Dendritic cell treated with granulocyte-macrophage colony-stimulating factor and Interleukin-4, amounts not matched to agents 40 ng/mL and 50 ng/mL, for 4 days (primary cell): ENCODE data around the gene NELL1.
"Not testable (repeated sequence)": the region's sequence is repeated elsewhere in the genome, so short reads cannot be mapped to it uniquely, and the experiment has no call there.

ENCODE experiments used
- H3K27ac Mint-ChIP-seq: one replicate; pipeline ENCODE4 v1.8.0; 2022; ENCODE audit warnings: mild to moderate bottlenecking, mixed read lengths
- H3K27me3 Mint-ChIP-seq: one replicate; pipeline ENCODE4 v1.8.0; 2022; ENCODE audit warnings: mild to moderate bottlenecking, mixed read lengths
- H3K36me3 Mint-ChIP-seq: one replicate; pipeline ENCODE4 v1.8.0; 2022; ENCODE audit warnings: low read depth, mixed read lengths
- H3K4me1 Mint-ChIP-seq: one replicate; pipeline ENCODE4 v1.8.0; 2022; ENCODE audit warnings: low read depth, mixed read lengths
- H3K4me3 Mint-ChIP-seq: one replicate; pipeline ENCODE4 v1.8.0; 2022; ENCODE audit warnings: mild to moderate bottlenecking, moderate library complexity, mixed read lengths
- H3K9me3 Mint-ChIP-seq: one replicate; pipeline ENCODE4 v1.8.0; 2022; ENCODE audit warnings: mixed read lengths
- intact Hi-C: fragments of 100-400 bp; cut with micrococcal nuclease; formaldehyde crosslinking; loops from one replicate; pipeline ENCODE4 v1.15.0; 2022

Gene NELL1

GRCh38 chr11:21257461-21257860 lies 588.1 kb downstream of the NELL1 start:
- intact Hi-C loops: no loop called here

GRCh38 chr11:21258414-21258813 lies 589.0 kb downstream of the NELL1 start:
- Mint-ChIP-seq H3K4me1 (no peaks in the 10 kb centered on the region), H3K27ac (no peak overlapping the region), H3K9me3 (peaks cover 14% of the 10 kb centered on the region), H3K36me3 (no peaks in the 10 kb centered on the region), H3K27me3 (no peaks in the 10 kb centered on the region), H3K4me3 (no peak overlapping the region)
- intact Hi-C loops: no loop called here

More at GRCh38 chr11:21257461-21257860, 588.1 kb downstream of the NELL1 start:
- no peak overlapping the region for H3K27ac Mint-ChIP-seq
- H3K4me1 Mint-ChIP-seq: no peaks in the 10 kb centered on the region
- H3K36me3 Mint-ChIP-seq: no peaks in the 10 kb centered on the region
- H3K4me3 Mint-ChIP-seq: no peak overlapping the region
- H3K9me3 Mint-ChIP-seq: peaks cover 14% of the 10 kb centered on the region
- no peaks in the 10 kb centered on the region for H3K27me3 Mint-ChIP-seq

- H3K27me3 Mint-ChIP-seq: no peaks in the 10 kb centered on the region
- H3K4me1 Mint-ChIP-seq: no peaks in the 10 kb centered on the region
- intact Hi-C loops: no loop called here
- H3K9me3 Mint-ChIP-seq: peaks cover 14% of the 10 kb centered on the region
- H3K36me3 Mint-ChIP-seq: no peaks in the 10 kb centered on the region
- H3K4me3 Mint-ChIP-seq: no peak overlapping the region
- H3K27ac Mint-ChIP-seq: no peak overlapping the region
Observed at GRCh38 chr11:21260101-21260500, 590.7 kb downstream of the NELL1 start.

GRCh38 chr11:21262992-21263391 lies 593.6 kb downstream of the NELL1 start:
- H3K36me3 Mint-ChIP-seq: no peaks in the 10 kb centered on the region

GRCh38 chr11:21264125-21264524 lies 594.7 kb downstream of the NELL1 start:
- no peak overlapping the region for H3K4me3 Mint-ChIP-seq
- intact Hi-C loops: no loop called here
- no peaks in the 10 kb centered on the region for H3K9me3 Mint-ChIP-seq
- H3K36me3 Mint-ChIP-seq: no peaks in the 10 kb centered on the region
- H3K27me3 Mint-ChIP-seq: no peaks in the 10 kb centered on the region
- no peaks in the 10 kb centered on the region for H3K4me1 Mint-ChIP-seq
- H3K27ac Mint-ChIP-seq: no peak overlapping the region

More at GRCh38 chr11:21262992-21263391, 593.6 kb downstream of the NELL1 start:
- Mint-ChIP-seq H3K27me3 (no peaks in the 10 kb centered on the region), H3K4me3 (no peak overlapping the region), H3K4me1 (no peaks in the 10 kb centered on the region), H3K27ac (no peak overlapping the region), H3K9me3 (no peaks in the 10 kb centered on the region)
- intact Hi-C loops: no loop called here

- Mint-ChIP-seq H3K4me3 (no peak overlapping the region), H3K4me1 (no peaks in the 10 kb centered on the region), H3K27me3 (no peaks in the 10 kb centered on the region), H3K36me3 (no peaks in the 10 kb centered on the region), H3K9me3 (peaks cover 15% of the 10 kb centered on the region), H3K27ac (no peak overlapping the region)
- intact Hi-C loops: no loop called here
Observed at GRCh38 chr11:21268036-21268435, 598.6 kb downstream of the NELL1 start.

- H3K4me1 Mint-ChIP-seq, intact Hi-C loops, H3K36me3 Mint-ChIP-seq, H3K27ac Mint-ChIP-seq, H3K27me3 Mint-ChIP-seq, H3K4me3 Mint-ChIP-seq: not testable (repeated sequence)
- H3K9me3 Mint-ChIP-seq: peaks cover 31% of the 10 kb centered on the region
Observed at GRCh38 chr11:21272139-21272538, 602.8 kb downstream of the NELL1 start.

- H3K4me1 Mint-ChIP-seq: no peaks in the 10 kb centered on the region
- H3K9me3 Mint-ChIP-seq: peaks cover 19% of the 10 kb centered on the region
- H3K4me3 Mint-ChIP-seq: no peak overlapping the region
- no peaks in the 10 kb centered on the region for H3K36me3 Mint-ChIP-seq
- no peaks in the 10 kb centered on the region for H3K27me3 Mint-ChIP-seq
- no peak overlapping the region for H3K27ac Mint-ChIP-seq
- intact Hi-C loops: no loop called here
Observed at GRCh38 chr11:21278840-21279239, 609.5 kb downstream of the NELL1 start.

GRCh38 chr11:21285104-21285503 lies 615.7 kb downstream of the NELL1 start:
- peaks cover 36% of the 10 kb centered on the region for H3K9me3 Mint-ChIP-seq
- no peak overlapping the region for H3K4me3 Mint-ChIP-seq
- H3K4me1 Mint-ChIP-seq: no peaks in the 10 kb centered on the region
- no peaks in the 10 kb centered on the region for H3K36me3 Mint-ChIP-seq
- intact Hi-C loops: no loop called here
- no peak overlapping the region for H3K27ac Mint-ChIP-seq
- no peaks in the 10 kb centered on the region for H3K27me3 Mint-ChIP-seq

- intact Hi-C loops: no loop called here
- H3K36me3 Mint-ChIP-seq: no peaks in the 10 kb centered on the region
- H3K9me3 Mint-ChIP-seq: peaks cover 60% of the 10 kb centered on the region
- no peak overlapping the region for H3K27ac Mint-ChIP-seq
- H3K4me3 Mint-ChIP-seq: no peak overlapping the region
- no peaks in the 10 kb centered on the region for H3K4me1 Mint-ChIP-seq
- no peaks in the 10 kb centered on the region for H3K27me3 Mint-ChIP-seq
Observed at GRCh38 chr11:21289686-21290085, 620.3 kb downstream of the NELL1 start.

GRCh38 chr11:21295508-21295907 lies 626.1 kb downstream of the NELL1 start:
- intact Hi-C loops: no loop called here
- no peaks in the 10 kb centered on the region for H3K27me3 Mint-ChIP-seq
- no peak overlapping the region for H3K27ac Mint-ChIP-seq
- H3K36me3 Mint-ChIP-seq: no peaks in the 10 kb centered on the region
- H3K4me3 Mint-ChIP-seq: no peak overlapping the region
- no peaks in the 10 kb centered on the region for H3K4me1 Mint-ChIP-seq
- peaks cover 29% of the 10 kb centered on the region for H3K9me3 Mint-ChIP-seq

GRCh38 chr11:21301981-21302380 lies 632.6 kb downstream of the NELL1 start:
- Mint-ChIP-seq H3K27me3 (no peaks in the 10 kb centered on the region), H3K36me3 (no peaks in the 10 kb centered on the region), H3K27ac (no peak overlapping the region), H3K4me1 (no peaks in the 10 kb centered on the region), H3K4me3 (no peak overlapping the region), H3K9me3 (no peaks in the 10 kb centered on the region)
- intact Hi-C loops: no loop called here

- Mint-ChIP-seq H3K36me3 (no peaks in the 10 kb centered on the region), H3K4me3 (no peak overlapping the region), H3K27me3 (no peaks in the 10 kb centered on the region), H3K9me3 (no peaks in the 10 kb centered on the region), H3K4me1 (no peaks in the 10 kb centered on the region), H3K27ac (no peak overlapping the region)
- intact Hi-C loops: no loop called here
Observed at GRCh38 chr11:21306739-21307358, 637.5 kb downstream of the NELL1 start.

GRCh38 chr11:21307874-21308273 lies 638.5 kb downstream of the NELL1 start:
- no peak overlapping the region for H3K4me3 Mint-ChIP-seq
- H3K27ac Mint-ChIP-seq: no peak overlapping the region
- no peaks in the 10 kb centered on the region for H3K36me3 Mint-ChIP-seq
- H3K9me3 Mint-ChIP-seq: no peaks in the 10 kb centered on the region
- intact Hi-C loops: no loop called here
- no peaks in the 10 kb centered on the region for H3K27me3 Mint-ChIP-seq
- H3K4me1 Mint-ChIP-seq: no peaks in the 10 kb centered on the region

GRCh38 chr11:21316591-21316990 lies 647.2 kb downstream of the NELL1 start:
- H3K9me3 Mint-ChIP-seq: no peaks in the 10 kb centered on the region
- H3K4me3 Mint-ChIP-seq: no peak overlapping the region
- intact Hi-C loops: no loop called here
- no peaks in the 10 kb centered on the region for H3K36me3 Mint-ChIP-seq
- H3K27me3 Mint-ChIP-seq: no peaks in the 10 kb centered on the region
- no peak overlapping the region for H3K27ac Mint-ChIP-seq
- no peaks in the 10 kb centered on the region for H3K4me1 Mint-ChIP-seq
